Skeletal muscle satellite cell (primary cell): ENCODE measurements around the gene POFUT2.

ENCODE experiments used
- H3K27me3 ChIP-seq: 2 replicates; pipeline ENCODE4 v1.7.0; 2013; ENCODE audit warnings: low read length; ENCODE audit not compliant: control insufficient read depth, insufficient read depth
- H3K36me3 ChIP-seq: 2 replicates; pipeline ENCODE4 v1.7.0; 2013; ENCODE audit warnings: mild to moderate bottlenecking, control low read depth, low read length; ENCODE audit not compliant: insufficient read depth
- H3K4me1 ChIP-seq: 2 replicates; pipeline ENCODE4 v1.7.0; 2013; ENCODE audit warnings: low read length; ENCODE audit not compliant: control insufficient read depth, insufficient read depth
- H3K4me2 ChIP-seq: 2 replicates; pipeline ENCODE4 v1.7.0; 2013; ENCODE audit warnings: mild to moderate bottlenecking, low read length
- H3K4me3 ChIP-seq: 2 replicates; pipeline ENCODE4 v1.7.0; 2013; ENCODE audit warnings: low read length
- H3K9ac ChIP-seq: 2 replicates; pipeline ENCODE4 v1.7.0; 2013; ENCODE audit warnings: mild to moderate bottlenecking, low read depth, low read length, moderate library complexity
- H3K9me3 ChIP-seq: replicated peaks from 2 replicates; pipeline ENCODE4 v1.7.0; 2013; ENCODE audit warnings: mild to moderate bottlenecking, control low read depth, low read length

POFUT2 gene

DNA sequence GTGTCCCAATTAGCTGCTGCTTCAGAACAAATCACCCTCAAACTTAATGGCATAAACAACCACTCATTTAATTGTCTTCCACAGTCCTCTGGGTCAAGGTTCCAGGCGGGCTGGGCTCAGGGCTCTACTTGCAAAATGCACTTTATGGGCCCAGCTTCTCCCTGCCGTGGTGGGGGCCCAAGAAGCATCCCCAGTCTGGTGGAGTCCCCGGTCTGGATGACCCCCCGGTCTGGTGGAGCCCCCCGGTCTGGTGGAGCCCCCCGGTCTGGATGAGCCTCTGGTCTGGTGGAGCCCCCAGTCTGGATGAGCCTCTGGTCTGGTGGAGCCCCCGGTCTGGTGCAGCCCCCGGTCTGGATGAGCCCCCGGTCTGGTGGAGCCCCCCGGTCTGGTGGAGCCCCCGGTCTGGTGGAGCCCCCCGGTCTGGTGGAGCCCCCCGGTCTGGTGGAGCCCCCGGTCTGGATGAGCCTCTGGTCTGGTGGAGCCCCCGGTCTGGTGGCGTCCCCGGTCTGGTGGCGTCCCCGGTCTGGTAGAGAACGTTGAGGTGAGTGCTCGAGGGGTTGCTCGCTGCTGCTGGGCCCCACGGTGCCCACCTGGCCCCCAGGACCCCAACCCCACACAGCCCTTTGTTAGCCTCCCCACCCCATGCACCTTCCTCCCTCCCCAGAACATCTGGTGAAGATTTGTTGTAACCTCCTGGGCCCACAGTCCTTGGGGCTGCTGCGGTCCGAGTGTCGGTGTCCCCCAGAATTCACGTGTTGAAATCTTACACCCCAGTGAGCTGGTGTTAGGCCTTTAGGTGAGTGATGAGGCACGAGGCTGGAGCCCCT lies 33.8 kb downstream of the POFUT2 start:
- Histone ChIP-seq H3K27me3 (peaks cover 27% of the 10 kb centered on the region), H3K4me1 (peaks cover 8% of the 10 kb centered on the region), H3K9ac (no peak overlapping the region), H3K4me2 (peak overlapping the region; percentile 23), H3K4me3 (no peak overlapping the region), H3K36me3 (no peaks in the 10 kb centered on the region), H3K9me3 (no peaks in the 10 kb centered on the region)

DNA sequence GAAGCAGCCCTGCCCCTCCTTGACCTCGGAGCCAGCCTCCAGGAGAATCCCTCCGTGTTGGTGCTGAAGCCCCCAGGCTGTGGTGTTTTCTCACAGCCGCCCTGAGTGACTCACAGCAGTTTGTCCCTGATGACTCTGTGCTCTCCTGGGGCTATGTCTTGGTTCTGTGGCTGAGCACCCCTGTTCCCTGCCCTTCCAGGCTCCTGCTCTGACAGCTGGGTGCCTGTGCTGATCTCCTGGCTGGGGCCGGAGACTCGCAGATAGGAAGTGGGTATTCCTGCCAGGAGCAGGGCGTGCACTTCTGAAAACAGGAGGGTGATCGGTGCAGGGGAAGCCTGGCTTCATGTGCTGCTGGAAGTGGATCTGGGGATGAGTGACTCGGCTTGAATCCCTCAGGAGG lies 34.5 kb downstream of the POFUT2 start:
- Histone ChIP-seq H3K4me2 (peak overlapping the region; percentile 23), H3K27me3 (peaks cover 28% of the 10 kb centered on the region), H3K9ac (no peak overlapping the region), H3K4me1 (peaks cover 13% of the 10 kb centered on the region), H3K36me3 (no peaks in the 10 kb centered on the region), H3K9me3 (no peaks in the 10 kb centered on the region), H3K4me3 (no peak overlapping the region)

DNA sequence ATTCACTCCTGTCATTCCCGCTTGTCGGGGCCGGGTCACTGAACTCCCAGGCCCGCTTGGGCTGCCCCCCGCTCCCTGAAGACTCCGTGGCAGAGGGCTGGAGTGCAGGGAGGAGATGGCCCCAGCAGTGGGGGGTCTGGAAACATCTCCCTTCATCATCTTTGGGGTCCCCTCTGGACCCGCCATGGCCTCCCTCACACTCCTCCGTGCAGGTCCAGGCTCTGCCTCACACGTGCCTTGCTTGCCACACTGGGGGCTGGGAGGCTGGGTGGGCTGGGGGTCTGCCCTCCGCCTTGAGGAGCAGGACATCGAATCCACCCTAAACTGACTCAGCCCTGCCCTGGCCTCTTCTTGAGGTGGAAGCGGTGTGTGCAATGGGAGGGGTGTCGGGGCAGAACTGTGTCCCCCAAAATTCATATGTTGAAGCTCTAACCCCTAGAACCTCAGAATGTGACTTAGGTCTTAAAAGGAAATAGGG lies 35.2 kb downstream of the POFUT2 start:
- no peak overlapping the region for H3K9ac ChIP-seq
- no peaks in the 10 kb centered on the region for H3K9me3 ChIP-seq
- peaks cover 13% of the 10 kb centered on the region for H3K4me1 ChIP-seq
- no peak overlapping the region for H3K4me3 ChIP-seq
- H3K4me2 ChIP-seq, result no peak overlapping the region
- peaks cover 30% of the 10 kb centered on the region for H3K27me3 ChIP-seq
- H3K36me3 ChIP-seq, result no peaks in the 10 kb centered on the region

DNA sequence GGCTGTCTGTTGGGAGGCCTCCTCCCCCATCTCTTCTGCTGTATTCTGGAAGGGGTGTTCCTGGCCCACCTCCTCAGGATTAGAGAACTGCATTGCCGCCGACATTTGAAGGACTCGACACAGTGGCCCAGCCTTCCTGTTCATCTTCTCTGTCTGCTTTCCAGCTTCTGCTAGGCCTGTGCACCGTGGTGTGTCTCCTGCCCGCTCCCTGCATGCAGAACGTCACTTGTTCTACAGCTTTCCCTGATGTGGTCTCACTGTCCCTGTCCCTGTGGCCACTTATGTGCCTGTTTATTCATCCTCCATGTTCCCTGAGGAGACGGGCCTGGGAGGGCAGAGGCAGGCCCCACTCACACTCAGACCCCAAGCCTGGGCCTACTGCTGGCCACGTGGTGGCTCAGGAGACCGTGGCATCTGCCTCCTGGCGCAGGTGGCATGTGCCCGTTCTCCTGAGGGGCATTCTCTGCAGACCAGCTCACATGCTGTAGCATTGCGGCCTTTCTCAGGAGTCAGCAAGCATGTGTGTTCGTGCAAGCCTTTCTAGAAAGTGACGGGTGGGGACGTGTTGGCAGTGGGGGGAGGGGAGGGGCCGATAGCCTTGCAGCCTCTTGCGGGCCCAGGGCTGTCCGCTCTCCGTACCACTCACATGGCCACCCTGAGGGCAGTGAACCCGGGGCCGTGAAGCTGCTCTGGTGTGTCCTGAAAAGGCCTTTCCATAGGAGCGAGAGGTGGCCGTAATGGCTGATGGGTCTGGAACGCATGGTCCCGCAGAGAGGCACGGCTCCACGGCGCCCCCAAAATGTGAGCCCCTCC lies 35.9 kb downstream of the POFUT2 start:
- H3K4me2 ChIP-seq, result no peak overlapping the region
- H3K4me3 ChIP-seq, result no peak overlapping the region
- H3K9me3 ChIP-seq, result no peaks in the 10 kb centered on the region
- H3K27me3 ChIP-seq, result peaks cover 28% of the 10 kb centered on the region
- no peaks in the 10 kb centered on the region for H3K36me3 ChIP-seq
- H3K4me1 ChIP-seq, result peaks cover 13% of the 10 kb centered on the region
- no peak overlapping the region for H3K9ac ChIP-seq

DNA sequence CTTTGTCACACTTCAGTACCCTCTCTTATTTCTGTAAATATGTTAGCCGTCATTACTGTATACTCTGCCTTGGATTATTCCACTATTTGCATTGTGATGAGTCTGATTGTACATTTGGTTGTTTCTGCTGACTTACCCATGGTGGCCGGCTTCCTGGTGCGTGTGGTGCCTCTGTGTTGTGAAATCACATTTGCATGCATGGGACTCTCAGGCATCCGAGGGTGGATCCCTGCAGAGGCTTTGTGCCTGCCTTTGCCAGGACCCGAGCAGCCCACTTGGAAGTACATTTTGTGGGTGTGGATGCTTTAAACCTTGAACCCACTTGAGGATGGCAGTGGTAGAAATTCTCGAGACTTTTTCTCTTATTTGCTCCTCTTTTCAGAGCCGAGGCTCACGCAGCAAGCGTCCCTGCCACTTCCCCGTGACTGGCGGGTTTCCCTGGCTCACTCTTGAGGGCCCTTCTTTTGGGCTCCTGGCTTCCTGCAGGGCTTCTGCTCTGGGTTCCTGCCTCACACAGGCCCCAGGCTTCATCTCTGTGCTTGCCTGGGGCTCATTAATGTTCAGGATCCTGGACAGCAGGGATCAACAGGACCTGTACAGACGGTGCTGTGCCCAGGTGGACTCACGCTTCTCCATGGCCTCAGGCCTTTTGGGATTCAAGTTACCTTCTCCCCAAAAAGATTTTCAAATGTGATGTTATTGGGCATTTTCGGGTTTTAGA lies 36.6 kb downstream of the POFUT2 start:
- Histone ChIP-seq H3K27me3 (peaks cover 30% of the 10 kb centered on the region), H3K9ac (no peak overlapping the region), H3K36me3 (no peaks in the 10 kb centered on the region), H3K4me3 (no peak overlapping the region), H3K9me3 (no peaks in the 10 kb centered on the region), H3K4me1 (peaks cover 13% of the 10 kb centered on the region), H3K4me2 (no peak overlapping the region)

DNA sequence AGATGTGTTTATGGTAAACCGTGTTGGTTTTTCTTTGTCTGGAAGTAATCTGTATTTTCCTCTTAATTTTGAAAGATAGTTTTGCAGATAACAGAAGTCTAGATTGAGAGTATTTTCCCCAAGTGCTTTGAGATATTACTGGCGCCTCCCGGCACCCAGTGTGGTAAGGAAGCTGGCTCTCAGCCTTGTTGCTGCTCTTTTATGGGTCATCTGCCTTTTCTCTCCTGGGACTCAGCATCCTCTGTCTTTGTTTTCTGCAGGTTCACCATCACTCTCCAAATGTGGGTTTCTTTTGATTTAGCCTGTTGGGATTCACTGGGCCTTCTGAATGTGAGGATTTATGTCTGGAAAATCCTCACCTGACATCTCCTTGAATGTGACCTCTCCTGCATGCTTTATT lies 37.4 kb downstream of the POFUT2 start:
- Histone ChIP-seq H3K36me3 (no peaks in the 10 kb centered on the region), H3K4me3 (no peak overlapping the region), H3K9ac (no peak overlapping the region), H3K4me2 (no peak overlapping the region), H3K9me3 (no peaks in the 10 kb centered on the region), H3K27me3 (peaks cover 33% of the 10 kb centered on the region), H3K4me1 (peaks cover 13% of the 10 kb centered on the region)

DNA sequence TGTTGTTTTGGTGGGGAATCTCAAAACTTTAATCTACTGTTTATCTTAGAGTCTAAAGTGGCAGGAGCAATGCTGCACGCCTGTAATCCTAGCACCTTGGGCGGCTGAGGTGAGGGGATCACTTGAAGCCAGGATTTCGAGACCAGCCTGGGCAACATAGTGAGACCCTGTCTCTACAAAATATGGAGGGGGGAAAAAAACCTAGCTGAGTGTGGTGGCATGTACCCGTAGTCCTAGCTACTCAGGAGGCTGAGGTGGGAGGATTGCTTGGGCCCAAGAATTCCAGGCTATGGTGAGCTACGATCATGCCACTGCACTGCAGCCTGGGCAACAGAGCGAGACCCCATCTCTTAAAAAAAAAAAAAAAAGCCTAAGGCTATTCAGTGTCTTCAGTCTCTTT lies 38.1 kb downstream of the POFUT2 start:
- Histone ChIP-seq H3K4me1 (peaks cover 13% of the 10 kb centered on the region), H3K4me3 (no peak overlapping the region), H3K4me2 (no peak overlapping the region), H3K27me3 (peaks cover 33% of the 10 kb centered on the region), H3K9ac (no peak overlapping the region), H3K36me3 (no peaks in the 10 kb centered on the region), H3K9me3 (no peaks in the 10 kb centered on the region)

DNA sequence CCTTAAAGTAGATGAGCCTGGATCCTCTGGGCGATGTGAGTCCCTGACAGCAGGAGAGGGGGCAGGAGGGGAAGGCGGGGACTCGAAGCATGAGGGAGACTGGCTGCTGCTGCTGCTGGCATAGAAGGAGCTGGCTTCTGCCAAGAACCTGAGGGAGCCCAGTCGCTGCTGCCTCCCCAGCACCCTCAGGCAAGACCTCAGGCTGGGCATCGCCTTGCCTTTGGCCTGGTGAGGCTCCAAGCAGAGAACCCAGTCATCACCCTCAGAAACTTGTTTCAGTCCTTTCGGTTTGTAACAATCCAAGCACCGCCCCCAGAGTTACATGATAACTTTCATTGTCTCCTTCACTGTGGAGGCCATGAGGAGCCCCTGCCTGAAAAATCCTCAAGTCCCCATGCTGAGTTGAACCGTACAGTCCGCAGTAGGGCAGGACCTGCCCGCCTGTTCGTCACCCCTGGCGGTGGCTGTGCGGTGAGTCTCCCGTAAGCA lies 38.8 kb downstream of the POFUT2 start:
- peaks cover 30% of the 10 kb centered on the region for H3K27me3 ChIP-seq
- peaks cover 13% of the 10 kb centered on the region for H3K4me1 ChIP-seq
- H3K9ac ChIP-seq, result peak overlapping the region; percentile 1
- H3K9me3 ChIP-seq, result peaks cover 3% of the 10 kb centered on the region
- H3K4me3 ChIP-seq, result peak overlapping the region; percentile 58
- H3K4me2 ChIP-seq, result peak overlapping the region; percentile 76
- no peaks in the 10 kb centered on the region for H3K36me3 ChIP-seq

DNA sequence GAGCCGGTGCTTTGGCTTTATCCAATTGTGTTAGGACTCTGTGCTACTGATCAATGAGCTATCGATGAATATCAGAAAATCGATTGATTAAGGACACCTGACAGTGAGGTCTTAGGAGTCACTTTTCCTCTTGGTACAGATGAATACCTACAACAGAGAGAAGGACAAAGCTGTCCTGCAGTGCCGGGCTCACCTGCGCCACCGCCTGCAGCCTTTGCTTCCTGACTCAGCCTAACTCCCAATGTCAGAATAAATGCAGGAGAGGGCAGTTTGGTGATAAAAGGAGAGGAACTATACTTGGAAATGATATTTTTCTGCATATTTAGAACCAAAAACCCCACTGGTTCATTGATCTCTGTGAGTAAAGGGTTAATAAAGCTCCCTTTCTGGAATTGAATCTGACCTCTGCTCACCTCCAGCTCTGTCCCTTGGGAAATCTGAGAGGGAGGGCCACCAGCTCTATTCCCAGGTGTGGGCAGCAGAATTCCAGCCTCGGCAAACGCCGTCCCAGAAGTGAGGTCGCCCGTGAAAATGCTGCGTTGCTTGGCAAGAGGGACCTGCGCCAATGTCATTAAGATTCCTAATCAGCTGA lies 39.3 kb downstream of the POFUT2 start:
- peak overlapping the region; percentile 58 for H3K4me3 ChIP-seq
- H3K9ac ChIP-seq, result peak overlapping the region; percentile 1
- H3K36me3 ChIP-seq, result no peaks in the 10 kb centered on the region

DNA sequence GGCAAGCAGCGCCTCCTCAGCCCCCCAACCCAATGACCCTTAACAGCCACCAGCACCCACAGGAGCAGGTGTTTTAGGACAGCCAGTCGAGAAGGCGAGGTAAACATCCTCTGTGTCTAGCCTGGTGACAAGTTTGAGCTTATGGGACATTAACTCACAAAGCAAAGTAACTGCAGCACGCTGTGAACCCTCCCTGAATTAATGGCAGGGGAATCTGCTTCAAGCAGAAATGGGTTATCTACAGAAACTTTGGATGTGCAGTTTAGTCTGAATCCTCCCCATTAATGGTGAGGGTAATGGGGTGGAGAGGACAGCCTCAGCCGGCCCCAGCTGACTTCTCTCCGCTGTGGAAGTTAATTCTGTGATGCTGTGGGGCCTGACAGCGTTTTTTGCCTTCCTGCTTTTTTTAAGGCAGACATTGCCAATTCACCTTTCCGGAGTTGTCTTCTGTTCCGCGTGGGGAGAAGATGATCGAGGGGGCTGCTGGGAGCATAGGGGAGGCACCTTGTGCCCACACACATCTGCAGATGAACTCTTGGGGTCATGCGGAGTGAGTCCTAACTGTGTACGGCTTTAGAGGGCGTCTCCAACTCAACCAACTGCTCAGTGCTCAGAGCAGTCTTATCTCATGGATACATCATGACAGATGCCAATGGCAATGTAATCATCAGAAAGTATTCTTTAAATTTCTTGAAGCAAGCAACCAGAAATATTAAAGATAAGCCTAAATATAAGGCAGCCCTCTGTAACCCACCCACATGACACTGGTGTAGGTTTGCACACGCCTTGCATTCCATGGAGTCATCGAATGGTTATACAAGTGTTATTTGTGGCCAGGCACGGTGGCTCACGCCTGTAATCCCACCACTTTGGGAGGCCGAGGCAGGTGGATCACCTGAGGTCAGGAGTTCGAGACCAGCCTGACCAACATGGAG lies 41.0 kb downstream of the POFUT2 start:
- peaks cover 30% of the 10 kb centered on the region for H3K27me3 ChIP-seq
- peaks cover 6% of the 10 kb centered on the region for H3K4me1 ChIP-seq
- peaks cover 12% of the 10 kb centered on the region for H3K9me3 ChIP-seq
- H3K4me3 ChIP-seq, result no peak overlapping the region
- no peaks in the 10 kb centered on the region for H3K36me3 ChIP-seq
- no peak overlapping the region for H3K9ac ChIP-seq
- H3K4me2 ChIP-seq, result no peak overlapping the region

More for the DNA sequence above, 39.3 kb downstream of the POFUT2 start:
- H3K9me3 ChIP-seq, result peaks cover 9% of the 10 kb centered on the region
- peaks cover 11% of the 10 kb centered on the region for H3K4me1 ChIP-seq
- peaks cover 30% of the 10 kb centered on the region for H3K27me3 ChIP-seq
- H3K4me2 ChIP-seq, result peak overlapping the region; percentile 76
